ENCODE data around the gene ZDHHC14.

The ZDHHC14 gene

DNA sequence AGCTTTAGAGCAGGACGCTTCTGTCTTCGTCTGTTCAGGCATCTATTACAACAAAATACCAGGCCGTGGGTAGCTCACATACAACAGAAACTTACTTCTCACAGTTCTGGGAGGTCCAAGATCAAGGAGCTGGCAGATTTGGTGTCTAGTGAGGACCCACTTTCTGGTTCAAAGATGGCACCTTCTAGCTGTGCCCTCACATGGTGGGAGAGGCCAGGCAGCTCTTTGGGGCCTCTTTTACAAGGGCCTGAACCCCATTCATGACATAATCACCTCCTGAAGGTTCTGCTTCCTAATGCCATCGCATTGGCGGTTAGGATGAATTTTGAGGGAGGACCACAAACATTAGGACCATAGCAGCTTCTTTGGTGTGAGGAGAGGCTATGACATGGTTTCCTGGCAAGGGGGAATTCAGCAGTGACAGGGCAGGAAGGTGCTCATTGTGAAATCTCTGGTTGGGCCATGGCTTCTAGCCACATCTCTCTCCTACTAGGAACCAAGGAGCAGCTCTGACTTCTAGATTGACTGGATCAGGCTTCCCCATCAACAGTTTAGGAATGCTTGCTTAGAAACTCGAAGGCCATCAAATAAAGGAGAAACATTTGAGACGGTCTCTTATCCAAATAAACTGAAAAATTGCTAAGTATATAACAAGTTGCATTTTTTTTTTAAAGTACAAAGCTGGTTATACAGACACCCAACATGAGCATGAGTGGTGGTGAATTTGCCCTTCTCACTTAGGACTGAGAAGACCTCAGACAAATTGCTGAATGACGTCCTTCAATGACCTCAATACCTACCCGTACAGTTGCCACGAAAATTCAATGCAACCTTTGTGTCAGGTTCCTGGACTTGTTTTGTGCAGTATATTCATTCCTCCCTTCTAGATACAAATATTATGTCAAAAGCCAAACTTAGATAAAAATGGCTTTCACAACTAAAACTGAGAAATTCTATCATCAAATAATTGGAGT is 140.7 kb downstream of the ZDHHC14 start:
- TF ChIP-seq, protein P1, sequence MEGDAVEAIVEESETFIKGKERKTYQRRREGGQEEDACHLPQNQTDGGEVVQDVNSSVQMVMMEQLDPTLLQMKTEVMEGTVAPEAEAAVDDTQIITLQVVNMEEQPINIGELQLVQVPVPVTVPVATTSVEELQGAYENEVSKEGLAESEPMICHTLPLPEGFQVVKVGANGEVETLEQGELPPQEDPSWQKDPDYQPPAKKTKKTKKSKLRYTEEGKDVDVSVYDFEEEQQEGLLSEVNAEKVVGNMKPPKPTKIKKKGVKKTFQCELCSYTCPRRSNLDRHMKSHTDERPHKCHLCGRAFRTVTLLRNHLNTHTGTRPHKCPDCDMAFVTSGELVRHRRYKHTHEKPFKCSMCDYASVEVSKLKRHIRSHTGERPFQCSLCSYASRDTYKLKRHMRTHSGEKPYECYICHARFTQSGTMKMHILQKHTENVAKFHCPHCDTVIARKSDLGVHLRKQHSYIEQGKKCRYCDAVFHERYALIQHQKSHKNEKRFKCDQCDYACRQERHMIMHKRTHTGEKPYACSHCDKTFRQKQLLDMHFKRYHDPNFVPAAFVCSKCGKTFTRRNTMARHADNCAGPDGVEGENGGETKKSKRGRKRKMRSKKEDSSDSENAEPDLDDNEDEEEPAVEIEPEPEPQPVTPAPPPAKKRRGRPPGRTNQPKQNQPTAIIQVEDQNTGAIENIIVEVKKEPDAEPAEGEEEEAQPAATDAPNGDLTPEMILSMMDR (conservative IDR thresholded peaks at IDR 0.05; ENCODE audit: low read depth, low read length) = no peak
- H3K79me2 ChIP-seq (ENCODE audit: insufficient read depth, low read depth) = no peaks in the 10 kb centered on the region
- H3K4me1 ChIP-seq (ENCODE audit: low read depth, poor library complexity, severe bottlenecking) = no peaks in the 10 kb centered on the region
- no peaks in the 10 kb centered on the region for H3K27me3 ChIP-seq (ENCODE audit: insufficient read depth, low read depth)
- H3K4me3 ChIP-seq (IDR thresholded peaks at IDR 0.05; ENCODE audit: insufficient read depth, low read depth, low read length) = no peak overlapping the region
- no peaks in the 10 kb centered on the region for H4K20me1 ChIP-seq (ENCODE audit: insufficient read depth)
- no peak overlapping the region for H3K27ac ChIP-seq
- H3K9ac ChIP-seq = no peak overlapping the region
- H3K4me2 ChIP-seq = no peak overlapping the region
- H3K36me3 ChIP-seq (ENCODE audit: insufficient read depth) = no peaks in the 10 kb centered on the region
- H2AFZ ChIP-seq (ENCODE audit: low read depth) = no peak overlapping the region

DNA sequence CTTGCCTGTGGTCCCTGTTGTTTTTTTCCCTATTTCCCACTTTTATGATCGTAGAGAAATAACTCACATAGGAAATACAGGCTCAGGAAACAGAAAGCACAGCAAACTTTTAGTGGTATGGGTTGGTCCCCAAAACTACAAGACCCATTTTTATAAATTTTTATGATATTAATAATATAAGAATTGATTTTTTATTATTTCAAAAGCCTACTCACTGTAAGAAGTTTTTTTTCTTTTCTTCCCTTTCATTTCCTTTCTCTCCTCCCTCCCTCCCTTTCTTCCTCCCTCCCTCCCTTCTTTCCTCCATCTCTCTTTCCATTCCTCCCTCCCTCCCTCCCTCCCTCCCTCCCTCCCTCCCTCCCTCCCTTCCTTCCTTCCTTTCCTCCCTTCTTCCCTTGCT is 141.5 kb downstream of the ZDHHC14 start:
- H3K27me3 ChIP-seq (ENCODE audit: insufficient read depth, low read depth) = no peaks in the 10 kb centered on the region
- H3K4me2 ChIP-seq = no peak overlapping the region
- H3K4me3 ChIP-seq (IDR thresholded peaks at IDR 0.05; ENCODE audit: insufficient read depth, low read depth, low read length) = no peak overlapping the region
- H3K4me1 ChIP-seq (ENCODE audit: low read depth, poor library complexity, severe bottlenecking) = peaks cover 4% of the 10 kb centered on the region
- no peak overlapping the region for H2AFZ ChIP-seq (ENCODE audit: low read depth)
- H3K27ac ChIP-seq = no peak overlapping the region
- H4K20me1 ChIP-seq (ENCODE audit: insufficient read depth) = no peaks in the 10 kb centered on the region
- H3K79me2 ChIP-seq (ENCODE audit: insufficient read depth, low read depth) = no peaks in the 10 kb centered on the region
- H3K9ac ChIP-seq = no peak overlapping the region
- H3K36me3 ChIP-seq (ENCODE audit: insufficient read depth) = no peaks in the 10 kb centered on the region
- TF ChIP-seq, protein P1 (conservative IDR thresholded peaks at IDR 0.05; ENCODE audit: low read depth, low read length) = no peak

DNA sequence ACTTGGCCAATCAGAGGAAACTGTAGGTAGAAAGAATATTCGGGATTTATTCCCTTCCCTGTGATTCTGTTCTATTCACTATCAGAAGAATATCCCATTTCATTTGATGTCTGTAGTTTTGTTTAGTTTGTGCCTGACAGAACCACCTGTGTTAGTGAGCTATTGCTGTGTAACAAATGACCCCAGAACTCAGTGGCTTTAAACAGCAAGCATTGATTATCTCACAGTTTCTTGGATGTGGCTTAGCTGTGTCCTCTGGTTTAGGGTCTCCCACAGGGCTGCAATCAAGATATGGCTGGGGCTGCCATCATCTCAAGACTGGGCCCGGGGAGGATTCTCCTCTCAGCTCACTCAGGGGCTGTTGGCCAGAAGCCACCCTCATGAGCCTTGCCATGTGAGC is 143.7 kb downstream of the ZDHHC14 start:
- H3K27ac ChIP-seq = no peak overlapping the region
- H3K4me2 ChIP-seq = no peak overlapping the region
- H3K36me3 ChIP-seq (ENCODE audit: insufficient read depth) = no peaks in the 10 kb centered on the region
- TF ChIP-seq, protein P1 (conservative IDR thresholded peaks at IDR 0.05; ENCODE audit: low read depth, low read length) = no peak
- H3K9ac ChIP-seq = no peak overlapping the region
- no peak overlapping the region for H2AFZ ChIP-seq (ENCODE audit: low read depth)
- no peaks in the 10 kb centered on the region for H3K27me3 ChIP-seq (ENCODE audit: insufficient read depth, low read depth)
- peaks cover 10% of the 10 kb centered on the region for H3K4me1 ChIP-seq (ENCODE audit: low read depth, poor library complexity, severe bottlenecking)
- H4K20me1 ChIP-seq (ENCODE audit: insufficient read depth) = no peaks in the 10 kb centered on the region
- H3K4me3 ChIP-seq (IDR thresholded peaks at IDR 0.05; ENCODE audit: insufficient read depth, low read depth, low read length) = no peak overlapping the region
- H3K79me2 ChIP-seq (ENCODE audit: insufficient read depth, low read depth) = no peaks in the 10 kb centered on the region

DNA sequence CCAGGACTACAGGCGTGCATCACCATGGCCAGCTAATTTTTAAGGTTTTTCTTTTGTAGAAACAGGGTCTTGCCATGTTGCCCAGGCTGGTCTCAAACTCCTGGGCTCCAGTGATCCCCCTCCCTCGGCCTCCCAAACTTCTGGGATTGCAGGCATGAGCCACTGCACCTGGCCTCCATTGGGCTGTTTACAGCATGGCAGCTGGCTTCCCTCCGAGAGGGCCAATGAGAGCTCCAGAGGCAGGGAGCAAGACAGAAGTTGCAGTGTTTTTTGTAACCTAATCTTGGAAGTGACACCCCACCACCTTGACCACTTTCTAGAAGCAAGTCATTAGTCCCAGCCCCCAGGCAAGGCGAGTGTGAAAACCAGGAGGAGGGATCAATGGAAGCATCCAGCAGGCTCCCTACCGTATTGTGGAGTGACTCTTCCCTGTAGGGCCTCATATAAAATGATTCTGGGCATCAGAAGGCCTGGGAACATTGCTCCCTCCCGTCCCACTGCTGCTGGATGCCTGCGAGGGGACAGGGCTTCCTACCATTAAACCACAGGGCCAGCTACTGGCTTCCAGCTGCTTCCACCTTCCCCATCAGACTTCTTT is 144.4 kb downstream of the ZDHHC14 start:
- no peak overlapping the region for H2AFZ ChIP-seq (ENCODE audit: low read depth)
- H3K4me1 ChIP-seq (ENCODE audit: low read depth, poor library complexity, severe bottlenecking) = peaks cover 10% of the 10 kb centered on the region
- H3K4me2 ChIP-seq = no peak overlapping the region

More for the DNA sequence above, 144.4 kb downstream of the ZDHHC14 start:
- Histone ChIP-seq H3K27me3 (ENCODE audit: insufficient read depth, low read depth) (no peaks in the 10 kb centered on the region), H3K36me3 (ENCODE audit: insufficient read depth) (no peaks in the 10 kb centered on the region), H3K79me2 (ENCODE audit: insufficient read depth, low read depth) (no peaks in the 10 kb centered on the region), H3K27ac (no peak overlapping the region), H3K9ac (no peak overlapping the region), H3K4me3 (IDR thresholded peaks at IDR 0.05; ENCODE audit: insufficient read depth, low read depth, low read length) (no peak overlapping the region), H4K20me1 (ENCODE audit: insufficient read depth) (no peaks in the 10 kb centered on the region)
- TF ChIP-seq, protein P1 (conservative IDR thresholded peaks at IDR 0.05; ENCODE audit: low read depth, low read length) = no peak
